GM18511 (cell line): ENCODE results near the gene HLA-C.
A peak's percentile ranks its signal among the peaks of the same experiment; 100 is the strongest.
"Not testable (repeated sequence)": the region's sequence is repeated elsewhere in the genome, so short reads cannot be mapped to it uniquely, and the experiment has no call there.

Source experiments
- ATAC-seq: cut with Tn5 transposase; IDR thresholded peaks from one replicate; pipeline ENCODE4 v1.9.1; 2021; ENCODE audit warnings: mild to moderate bottlenecking, moderate library complexity; ENCODE audit not compliant: unreplicated experiment

The HLA-C gene

DNA sequence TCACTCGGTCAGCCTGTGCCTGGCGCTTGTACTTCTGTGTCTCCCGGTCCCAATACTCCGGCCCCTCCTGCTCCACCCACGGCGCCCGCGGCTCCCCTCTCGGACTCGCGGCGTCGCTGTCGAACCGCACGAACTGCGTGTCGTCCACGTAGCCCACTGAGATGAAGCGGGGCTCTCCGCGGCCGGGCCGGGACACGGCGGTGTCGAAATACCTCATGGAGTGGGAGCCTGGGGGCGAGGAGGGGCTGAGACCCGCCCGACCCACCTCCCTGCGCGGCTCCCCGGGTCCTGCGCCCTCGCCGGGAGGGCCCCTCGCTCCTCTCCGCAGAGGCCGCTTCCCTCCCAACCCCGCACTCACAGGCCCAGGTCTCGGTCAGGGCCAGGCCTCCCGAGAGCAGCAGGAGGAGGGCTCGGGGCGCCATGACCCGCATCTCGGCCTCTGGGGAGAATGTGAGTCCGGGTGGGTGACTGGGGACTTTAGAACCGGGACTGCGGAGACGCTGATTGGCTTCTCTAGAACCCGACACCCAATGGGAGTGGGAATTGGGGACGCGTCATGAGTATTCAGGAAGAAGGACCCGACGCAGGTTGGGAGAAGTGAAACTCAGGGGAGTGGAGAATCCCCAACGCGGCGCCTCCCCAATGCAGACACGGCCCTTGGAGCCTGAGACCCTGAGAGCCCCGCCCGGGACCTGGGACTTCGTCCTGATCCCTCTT is at the start of gene HLA-C:
TSS of gene HLA-C (minus strand) at position 452 of the 717 bp plus-strand sequence. CDS start at position 431, 21 bp downstream.
- peak; percentile 82 for ATAC-seq

DNA sequence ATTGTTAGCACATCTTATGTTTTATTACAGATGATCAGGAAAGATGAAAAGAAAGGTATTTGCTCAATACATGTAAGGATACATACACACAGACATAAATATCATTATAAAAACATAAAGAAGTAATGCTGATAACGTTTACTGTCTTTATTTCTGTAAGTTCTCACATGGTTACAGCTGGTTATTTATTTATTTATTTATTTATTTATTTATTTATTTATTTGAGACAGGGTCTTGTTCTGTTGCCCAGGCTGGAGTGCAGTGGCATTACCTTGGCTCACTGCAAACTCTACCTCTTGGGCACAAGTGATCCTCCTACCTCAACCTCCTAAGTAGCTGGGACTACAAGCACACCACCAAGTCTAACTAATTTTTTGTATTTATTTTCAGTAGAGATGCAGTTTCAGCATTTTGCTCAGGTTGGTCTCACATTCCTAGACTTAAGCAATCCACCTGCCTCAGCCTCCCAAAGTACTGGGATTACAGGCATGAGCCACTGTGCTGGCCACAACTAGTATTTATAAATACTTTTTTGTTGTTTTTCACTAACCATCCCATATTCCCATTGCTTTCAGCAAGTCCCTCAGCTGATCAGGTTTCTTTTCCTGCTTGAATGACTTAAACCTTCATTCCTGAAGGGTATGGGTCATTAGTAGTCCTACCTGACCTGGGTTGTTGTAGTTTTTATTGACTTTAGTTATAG is 49.3 kb upstream of the HLA-C start:
- ATAC-seq: no peak

DNA sequence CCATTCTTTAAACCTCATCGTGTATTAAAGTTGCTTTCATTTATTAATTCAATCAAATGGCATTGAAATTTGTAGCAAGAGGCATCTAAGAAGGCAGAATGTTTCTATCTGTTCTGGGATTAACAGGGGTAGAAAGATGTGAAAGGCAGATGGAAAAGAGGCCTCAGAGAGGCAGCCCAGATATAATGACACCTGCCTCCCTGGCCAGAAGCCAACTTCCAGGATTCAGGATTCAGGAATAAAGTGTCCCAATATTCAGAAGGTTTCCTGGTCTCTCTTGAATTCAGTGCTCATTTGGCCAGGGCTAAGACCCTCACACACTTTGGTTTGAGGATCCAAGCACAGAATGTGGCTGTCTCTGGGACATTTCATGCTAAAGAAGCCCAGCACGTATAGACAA is 45.1 kb upstream of the HLA-C start:
- no peak for ATAC-seq

DNA sequence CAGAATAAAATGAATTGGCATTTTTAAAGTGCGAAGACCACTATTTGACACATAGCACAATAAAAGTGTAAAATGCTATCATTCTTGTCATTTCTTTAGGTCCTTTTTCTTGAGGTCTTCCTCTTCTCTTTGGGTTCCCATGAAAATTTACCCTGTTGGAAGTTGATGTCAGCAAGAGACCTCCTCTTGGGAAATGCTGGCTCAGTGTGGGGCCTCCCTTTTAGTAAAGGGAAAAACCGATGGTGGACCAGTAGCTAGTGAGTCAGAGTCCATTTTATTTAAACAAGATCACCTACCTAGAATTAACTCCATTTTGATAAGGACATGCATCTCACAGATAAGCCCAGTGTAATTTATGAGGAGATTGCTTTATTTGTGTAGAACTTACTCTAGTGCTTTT is 37.7 kb upstream of the HLA-C start:
- ATAC-seq: no peak

DNA sequence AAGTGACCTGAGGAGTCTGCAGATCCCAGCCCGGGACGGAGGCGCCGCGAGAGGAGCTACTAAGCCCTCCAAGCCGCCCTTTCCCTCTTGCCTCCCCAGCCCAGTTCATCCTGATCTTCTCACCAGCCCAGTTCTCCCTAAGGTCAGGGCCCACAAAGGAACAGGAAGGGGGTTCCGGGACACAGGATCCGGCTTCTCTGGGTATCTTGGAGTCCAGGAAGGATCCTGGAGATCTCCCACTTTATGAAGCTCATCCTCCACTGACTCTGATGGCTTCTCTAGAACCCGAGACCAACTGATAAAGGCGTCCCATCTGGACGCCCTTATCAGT is 36.9 kb upstream of the HLA-C start:
- no peak for ATAC-seq

DNA sequence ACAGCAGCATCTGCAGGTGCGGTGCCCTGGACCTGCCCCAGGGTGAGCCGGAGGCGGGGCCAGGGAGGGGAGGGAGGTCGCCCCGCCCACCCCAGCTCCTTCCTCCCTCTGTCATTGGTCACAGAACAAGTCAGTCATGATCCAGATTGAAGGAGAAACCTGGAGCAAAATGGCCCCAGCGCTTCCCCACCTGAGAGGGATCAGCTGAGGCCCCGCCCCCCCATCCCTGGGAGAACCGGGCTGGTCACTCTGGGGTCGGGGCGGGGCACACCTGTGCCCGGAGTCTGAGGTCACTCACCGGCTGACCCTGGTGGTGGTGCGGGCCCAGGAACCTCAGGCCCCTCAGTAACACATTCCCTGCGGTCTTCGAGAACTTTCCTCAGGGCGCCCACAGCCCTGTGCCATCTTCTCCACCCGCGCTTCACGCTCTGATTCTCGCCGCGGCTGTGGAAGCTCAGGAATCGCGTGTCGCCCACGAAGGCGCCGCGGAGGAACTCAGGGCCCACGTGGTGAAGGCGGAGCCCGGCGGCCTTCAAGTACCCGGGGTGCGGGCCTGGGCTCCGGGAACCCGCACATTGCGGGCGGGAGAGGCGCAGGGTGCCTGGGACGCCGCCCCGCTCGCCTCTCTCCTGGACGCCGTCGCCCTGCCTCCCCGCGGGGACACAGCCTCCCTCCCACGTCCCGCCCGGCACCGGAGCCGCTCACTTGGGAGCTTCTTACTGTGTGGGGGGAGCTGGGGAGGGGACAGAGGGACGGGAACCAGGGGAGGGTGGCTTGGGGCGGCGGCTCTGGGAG is 36.4 kb upstream of the HLA-C start:
- ATAC-seq: no peak

DNA sequence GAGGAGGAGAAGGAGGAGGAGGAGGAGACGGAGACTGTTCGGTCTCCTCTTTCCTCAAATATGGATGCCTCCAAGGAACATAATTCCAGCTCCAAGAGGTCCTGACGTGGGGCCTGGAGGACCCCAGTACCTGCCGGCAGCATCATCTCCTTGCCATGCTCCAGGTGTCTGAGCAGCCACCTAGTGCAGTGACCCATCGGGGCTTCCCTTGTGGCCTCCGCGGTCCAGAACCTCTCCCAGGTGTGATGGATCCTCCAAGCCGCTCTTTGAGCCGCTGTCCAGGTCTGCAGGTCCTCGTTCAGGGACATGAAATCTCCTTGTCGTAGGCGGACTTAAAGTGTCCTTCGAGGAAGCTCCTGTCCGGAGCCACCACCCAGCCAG is 35.8 kb upstream of the HLA-C start:
- no peak for ATAC-seq

DNA sequence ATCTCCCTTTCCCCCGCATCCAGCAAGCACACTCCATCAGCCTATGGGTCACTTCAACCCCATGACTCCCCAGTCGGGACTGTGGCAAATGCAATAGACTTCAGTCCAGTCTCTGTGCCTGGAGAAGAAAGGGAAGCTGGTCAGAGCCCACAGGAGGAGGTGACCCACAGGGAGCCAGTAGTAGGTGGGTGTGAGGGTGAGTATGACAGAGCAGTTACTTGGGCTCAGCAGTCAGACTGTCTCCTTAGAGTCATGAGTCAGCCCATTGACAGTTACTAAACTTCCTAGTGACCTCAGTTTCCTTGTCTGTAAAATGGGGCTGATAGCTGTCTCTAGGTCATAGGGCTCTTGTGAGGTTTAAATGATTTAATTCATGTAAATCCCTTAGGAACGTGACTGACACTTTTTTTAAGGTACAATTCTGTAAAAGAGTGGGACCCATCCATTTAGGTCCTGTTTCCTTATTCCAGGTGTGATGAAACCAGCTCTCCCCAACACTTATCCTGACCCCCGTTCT is 33.9 kb upstream of the HLA-C start:
- no peak for ATAC-seq

DNA sequence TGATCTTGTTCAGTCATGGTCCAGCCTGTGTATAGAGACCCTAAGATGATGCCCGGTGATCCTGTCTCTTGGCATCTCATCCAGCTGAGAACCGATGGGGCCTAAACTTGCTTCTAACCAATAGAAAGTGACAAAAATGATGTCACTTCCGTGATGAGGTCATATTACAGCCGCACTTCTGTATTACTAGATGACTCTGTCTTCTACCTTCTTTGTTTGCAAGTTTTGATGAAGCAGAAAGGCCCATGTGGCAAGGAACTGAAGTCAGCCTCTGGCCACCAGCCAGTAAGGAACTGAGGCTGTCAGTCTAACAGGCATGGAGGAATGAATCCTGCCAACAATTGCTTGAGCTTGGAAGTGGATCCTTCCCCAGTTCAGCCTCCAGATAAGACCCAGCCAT is 32.8 kb upstream of the HLA-C start:
- no peak for ATAC-seq

DNA sequence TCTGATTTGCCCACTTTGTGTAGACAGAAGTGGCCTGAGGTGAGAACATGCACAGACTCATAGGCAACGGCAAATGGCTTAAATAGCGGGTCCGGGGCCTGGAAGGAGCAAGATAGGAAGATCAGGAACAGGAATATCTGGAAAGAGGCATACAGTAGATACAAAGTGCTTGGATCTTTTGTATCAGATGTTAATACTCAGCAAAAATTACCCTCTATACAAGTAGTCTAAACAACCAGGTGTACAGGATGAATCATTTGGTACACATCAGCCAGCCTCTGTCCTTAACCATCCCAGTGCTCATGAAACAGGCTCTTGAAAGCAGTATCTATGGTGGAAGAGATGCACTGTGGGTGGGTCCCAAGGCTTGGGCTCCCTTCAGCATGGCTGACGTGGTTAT is 28.9 kb upstream of the HLA-C start:
- ATAC-seq: no peak

DNA sequence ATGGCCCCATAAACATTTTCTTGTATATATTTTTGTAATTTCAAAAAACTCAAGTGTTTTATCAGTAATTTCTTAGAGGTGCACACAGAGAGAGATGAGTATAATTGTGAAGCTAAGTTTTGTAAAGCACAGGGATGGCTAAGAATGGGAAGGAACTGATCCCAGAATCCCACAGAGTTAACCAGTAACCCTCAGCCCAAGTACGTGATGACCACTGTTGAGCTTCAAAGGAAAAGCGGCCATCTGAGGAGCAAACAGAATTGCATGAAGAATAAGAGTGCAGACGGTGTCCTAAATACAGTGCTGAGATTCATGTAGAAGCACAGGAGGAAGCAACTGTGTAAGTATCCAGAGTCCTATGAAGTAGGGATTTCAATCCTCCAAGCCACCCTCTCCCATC is 28.1 kb upstream of the HLA-C start:
- ATAC-seq: no peak

DNA sequence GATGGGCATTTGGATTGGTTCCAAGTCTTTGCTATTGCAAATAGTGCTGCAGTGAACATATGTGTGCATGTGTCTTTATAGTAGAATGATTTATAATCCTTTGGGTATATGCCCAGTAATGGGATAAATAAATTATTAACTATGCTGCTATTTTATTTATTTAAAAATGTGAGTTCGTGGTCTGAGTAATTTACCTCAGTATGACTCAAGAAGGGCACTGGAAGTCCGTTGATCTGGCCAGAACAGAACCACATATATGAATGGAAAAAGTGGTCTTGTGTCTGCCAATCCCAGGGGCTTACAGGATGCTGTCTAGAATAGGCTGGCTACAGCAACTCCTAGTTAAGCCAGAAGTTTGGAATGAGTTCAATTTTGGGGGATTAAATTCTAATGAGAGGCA is 27.6 kb upstream of the HLA-C start:
- ATAC-seq: no peak

DNA sequence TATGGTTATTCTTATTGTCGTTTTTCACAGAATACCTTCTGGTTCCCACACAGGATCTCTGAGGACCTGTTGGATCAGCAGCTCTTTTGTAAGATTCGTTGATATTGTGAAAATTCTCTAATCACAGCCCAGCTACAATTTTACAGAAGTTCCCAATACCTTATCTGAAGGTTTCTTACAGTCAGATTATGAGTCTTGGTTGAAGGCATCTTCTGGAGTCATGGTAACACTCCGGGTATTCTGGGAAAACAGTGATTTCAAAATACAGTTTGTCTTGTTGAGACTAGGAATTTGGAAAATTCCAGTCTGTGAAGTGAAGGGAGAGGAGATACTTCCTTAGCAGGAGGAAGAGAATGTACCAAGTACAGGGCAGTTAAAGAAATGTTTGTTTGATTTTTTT is 22.2 kb upstream of the HLA-C start:
- no peak for ATAC-seq

DNA sequence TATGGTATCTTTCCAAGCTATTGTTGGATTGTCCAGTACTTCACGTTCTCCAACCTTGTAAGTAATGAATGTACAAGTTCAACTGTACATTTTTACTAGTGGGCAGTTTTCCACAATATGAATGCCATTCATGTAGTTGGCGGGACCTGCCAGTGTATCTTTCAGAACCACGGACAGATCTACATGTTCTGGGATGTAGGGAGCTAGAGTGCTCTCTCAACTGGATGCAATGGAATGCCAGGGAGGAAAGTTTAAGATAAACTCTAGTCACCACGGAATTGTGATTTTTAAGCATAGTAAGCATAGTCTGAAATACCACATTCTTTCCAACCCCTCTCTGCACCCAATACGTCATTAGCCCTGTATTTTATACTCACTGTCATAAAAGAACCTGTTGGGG is 21.5 kb upstream of the HLA-C start:
- no peak for ATAC-seq

DNA sequence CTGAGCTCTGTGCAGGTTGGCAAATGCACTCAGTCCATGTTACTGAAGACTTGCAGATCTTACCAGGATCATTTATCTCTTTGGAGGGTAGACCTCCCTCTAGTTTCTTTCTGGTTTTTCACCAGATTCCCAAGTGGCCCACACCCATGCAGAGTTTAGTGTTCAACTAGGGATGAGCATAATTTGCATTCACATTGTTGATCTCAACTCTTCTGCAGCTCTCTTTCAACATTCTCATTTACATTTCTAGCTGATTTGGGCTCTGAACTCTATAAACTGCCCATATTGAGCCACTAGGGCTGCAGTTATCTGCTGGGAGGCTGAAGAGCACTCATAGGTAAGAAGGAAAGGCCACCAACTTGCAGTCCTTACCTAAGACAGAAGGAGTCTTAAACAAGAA is 17.9 kb upstream of the HLA-C start:
- ATAC-seq: no peak

DNA sequence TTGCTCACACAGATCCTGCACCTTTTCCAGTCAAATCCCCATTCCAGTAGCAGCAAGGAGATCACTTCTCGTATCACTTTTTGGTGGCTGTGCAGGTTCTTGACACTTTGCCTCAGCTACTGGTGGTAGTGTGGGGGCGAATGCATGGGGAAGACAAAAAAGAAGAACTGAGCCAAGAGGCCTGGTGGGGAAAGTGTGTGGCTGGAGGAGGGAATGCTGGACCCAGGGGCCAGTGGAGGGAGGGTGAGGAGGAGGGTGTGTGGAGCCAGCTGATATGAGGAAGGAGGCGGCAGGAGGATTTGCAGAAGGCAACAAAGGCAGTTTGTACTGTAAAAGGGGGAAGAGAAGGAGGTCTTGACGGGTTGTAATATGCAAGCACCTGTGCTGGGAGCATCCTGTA is 15.7 kb upstream of the HLA-C start:
- no peak for ATAC-seq

DNA sequence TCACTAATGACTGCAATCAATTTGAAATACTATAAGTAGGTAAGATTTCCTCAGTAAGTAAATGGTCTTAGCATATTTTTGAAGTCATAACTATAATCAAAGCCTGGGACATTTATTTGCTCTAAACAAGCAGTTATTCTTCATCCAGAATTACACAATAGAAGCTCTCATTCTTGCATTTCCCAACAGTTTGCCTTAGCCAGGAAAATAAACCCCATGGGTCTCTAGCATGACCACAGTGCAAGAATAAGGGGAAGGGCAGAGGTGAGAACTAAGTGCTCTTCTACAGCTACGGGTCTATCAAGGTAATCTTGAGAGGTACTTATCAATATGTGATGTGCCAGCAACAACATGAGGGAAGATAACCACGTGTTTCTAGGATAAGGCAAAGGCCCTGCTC is 14.1 kb upstream of the HLA-C start:
- ATAC-seq: no peak

DNA sequence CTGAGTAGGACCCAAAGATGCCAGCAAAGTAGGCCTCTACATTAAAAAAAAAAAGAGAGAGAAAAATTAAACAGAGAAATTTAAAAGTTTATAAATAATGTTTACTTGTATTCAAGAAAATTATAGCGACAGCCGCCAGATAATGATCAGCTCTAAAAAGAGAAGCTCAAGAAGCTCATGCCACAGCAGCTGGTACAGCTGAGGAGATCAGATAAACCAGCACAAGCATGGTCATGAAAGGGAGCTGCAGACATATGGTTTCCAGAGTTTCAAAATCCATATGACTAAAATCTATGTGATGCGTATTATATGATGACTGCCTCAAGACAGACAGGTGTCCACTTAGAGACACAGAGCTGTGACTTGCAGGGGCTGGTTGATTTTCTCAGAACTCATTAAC is 13.6 kb upstream of the HLA-C start:
- no peak for ATAC-seq

DNA sequence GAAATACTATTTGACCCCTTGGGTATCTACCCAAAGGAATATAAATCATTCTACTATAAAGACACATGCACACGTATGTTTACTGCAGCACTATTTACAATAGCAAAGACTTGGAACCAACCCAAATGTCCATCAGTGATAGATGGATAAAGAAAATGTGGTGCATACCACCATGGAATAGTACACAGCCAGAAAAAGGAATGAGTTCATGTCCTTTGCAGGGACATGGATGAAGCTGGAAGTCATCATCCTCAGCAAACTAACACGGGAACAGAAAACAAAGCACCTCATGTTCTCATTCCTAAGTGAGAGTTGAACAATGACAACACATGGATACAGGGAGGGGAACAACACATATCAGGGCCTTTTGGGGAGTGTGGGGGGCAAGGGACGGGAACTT is 7.8 kb upstream of the HLA-C start:
- not testable (repeated sequence) for ATAC-seq

DNA sequence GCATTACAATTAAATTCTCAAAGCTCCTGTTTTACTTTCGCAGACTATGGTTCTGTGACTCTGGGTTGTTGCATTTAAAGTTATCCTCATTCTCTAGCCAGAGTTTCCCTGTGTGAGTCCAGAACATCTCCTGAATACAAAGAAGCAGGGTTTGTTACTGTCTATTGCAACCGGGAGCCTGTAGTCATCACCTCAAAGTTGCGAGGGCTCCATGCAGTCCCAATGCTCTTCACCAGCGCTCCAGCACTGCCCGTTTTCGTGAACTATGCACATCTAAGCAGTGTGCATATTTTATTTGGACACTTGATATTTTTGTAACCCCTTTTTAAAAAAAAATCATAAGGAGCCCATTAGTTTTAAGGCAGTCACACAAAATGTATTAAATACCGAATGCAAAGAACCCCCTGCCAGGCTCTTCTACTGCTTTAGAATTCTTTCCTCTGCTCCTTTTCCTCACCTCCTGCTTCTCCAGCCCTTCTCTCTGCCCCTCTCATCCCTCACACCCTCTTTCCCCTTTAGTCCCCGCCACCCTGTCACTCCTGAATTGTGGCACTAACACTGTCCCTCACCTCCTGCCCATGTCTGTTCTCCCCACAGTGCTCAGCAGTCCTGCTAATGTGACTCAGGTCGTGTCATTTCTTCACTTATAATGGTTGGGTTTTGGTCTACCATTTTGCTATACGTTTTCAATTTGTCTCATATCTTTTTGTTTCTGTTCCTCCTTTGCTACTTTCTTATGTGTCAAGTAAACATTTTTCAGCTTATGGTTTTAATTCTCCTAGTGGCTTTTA is 1.1 kb upstream of the HLA-C start:
- no peak for ATAC-seq

DNA sequence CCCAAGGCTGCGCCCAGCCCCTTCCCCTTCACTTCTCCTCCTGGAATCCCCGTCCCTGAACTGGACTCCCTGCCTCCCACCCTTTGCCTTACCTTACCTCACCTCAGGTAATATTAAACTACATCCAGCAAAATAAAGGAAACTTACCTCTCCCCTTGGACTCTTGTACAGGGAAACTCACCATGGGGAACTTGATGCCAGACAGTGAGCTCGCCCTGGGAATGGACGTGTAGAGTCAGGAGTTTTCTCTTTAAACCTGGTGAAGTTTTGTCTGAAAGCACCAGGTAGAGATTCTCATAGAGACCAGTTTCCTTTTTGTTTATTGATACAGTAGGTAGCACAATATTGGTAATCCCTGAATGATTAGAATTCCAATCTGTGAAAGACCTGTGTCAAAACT is 544 bp upstream of the HLA-C start:
- ATAC-seq: no peak
